ENCODE results near the gene RHAG. TPM values are rescaled to one million over a fixed set of nuclear protein-coding genes. Genes with fewer than 3 reads are reported as not detected.

Gene RHAG
- total RNA-seq, 1 experiment from 2014 or later: 0.23 TPM

DNA sequence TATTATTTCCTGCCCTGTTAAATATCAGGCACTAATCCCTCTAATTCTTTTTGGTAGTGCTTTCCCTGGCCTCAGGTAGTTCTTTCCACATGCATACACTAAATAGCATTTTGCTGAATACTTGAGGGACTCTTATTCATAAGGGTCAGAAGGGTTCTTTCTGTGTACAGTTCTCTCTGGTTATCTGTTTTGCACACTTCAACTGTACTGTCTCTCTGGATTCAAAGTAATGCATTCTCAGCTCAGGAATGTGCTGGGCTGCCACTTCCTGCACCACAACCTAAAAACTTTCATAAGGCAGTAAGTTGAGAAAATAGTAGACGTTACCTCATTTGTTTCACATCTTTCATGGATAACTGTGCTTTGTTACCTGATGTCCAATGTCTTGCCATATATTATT, 54.1 kb downstream of the RHAG start:
- ATAC-seq: no peak
- H3K36me3 ChIP-seq (ENCODE audit: control insufficient read depth, insufficient read depth, low read length): no peaks in the 10 kb centered on the region
- H3K27me3 ChIP-seq (ENCODE audit: control insufficient read depth, insufficient read depth, low read length): no peaks in the 10 kb centered on the region
- H3K4me1 ChIP-seq (ENCODE audit: control insufficient read depth, insufficient read depth, low read length): no peaks in the 10 kb centered on the region
- TF ChIP-seq, protein P1, sequence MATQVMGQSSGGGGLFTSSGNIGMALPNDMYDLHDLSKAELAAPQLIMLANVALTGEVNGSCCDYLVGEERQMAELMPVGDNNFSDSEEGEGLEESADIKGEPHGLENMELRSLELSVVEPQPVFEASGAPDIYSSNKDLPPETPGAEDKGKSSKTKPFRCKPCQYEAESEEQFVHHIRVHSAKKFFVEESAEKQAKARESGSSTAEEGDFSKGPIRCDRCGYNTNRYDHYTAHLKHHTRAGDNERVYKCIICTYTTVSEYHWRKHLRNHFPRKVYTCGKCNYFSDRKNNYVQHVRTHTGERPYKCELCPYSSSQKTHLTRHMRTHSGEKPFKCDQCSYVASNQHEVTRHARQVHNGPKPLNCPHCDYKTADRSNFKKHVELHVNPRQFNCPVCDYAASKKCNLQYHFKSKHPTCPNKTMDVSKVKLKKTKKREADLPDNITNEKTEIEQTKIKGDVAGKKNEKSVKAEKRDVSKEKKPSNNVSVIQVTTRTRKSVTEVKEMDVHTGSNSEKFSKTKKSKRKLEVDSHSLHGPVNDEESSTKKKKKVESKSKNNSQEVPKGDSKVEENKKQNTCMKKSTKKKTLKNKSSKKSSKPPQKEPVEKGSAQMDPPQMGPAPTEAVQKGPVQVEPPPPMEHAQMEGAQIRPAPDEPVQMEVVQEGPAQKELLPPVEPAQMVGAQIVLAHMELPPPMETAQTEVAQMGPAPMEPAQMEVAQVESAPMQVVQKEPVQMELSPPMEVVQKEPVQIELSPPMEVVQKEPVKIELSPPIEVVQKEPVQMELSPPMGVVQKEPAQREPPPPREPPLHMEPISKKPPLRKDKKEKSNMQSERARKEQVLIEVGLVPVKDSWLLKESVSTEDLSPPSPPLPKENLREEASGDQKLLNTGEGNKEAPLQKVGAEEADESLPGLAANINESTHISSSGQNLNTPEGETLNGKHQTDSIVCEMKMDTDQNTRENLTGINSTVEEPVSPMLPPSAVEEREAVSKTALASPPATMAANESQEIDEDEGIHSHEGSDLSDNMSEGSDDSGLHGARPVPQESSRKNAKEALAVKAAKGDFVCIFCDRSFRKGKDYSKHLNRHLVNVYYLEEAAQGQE (IDR thresholded peaks at IDR 0.05; ENCODE audit: insufficient read depth in 1 of 2, low read depth in 2 of 2, low read length in 1 of 2): no peak
- TF ChIP-seq SIN3A (IDR thresholded peaks at IDR 0.05; ENCODE audit: borderline replicate concordance, insufficient read depth, low read depth, low read length) (no peak), TCF7L2 (IDR thresholded peaks at IDR 0.05; ENCODE audit: low read depth, low read length) (no peak), POLR2AphosphoS5 (IDR thresholded peaks at IDR 0.05; ENCODE audit: low read depth, low read length) (no peak)
- TF ChIP-seq, protein P2, sequence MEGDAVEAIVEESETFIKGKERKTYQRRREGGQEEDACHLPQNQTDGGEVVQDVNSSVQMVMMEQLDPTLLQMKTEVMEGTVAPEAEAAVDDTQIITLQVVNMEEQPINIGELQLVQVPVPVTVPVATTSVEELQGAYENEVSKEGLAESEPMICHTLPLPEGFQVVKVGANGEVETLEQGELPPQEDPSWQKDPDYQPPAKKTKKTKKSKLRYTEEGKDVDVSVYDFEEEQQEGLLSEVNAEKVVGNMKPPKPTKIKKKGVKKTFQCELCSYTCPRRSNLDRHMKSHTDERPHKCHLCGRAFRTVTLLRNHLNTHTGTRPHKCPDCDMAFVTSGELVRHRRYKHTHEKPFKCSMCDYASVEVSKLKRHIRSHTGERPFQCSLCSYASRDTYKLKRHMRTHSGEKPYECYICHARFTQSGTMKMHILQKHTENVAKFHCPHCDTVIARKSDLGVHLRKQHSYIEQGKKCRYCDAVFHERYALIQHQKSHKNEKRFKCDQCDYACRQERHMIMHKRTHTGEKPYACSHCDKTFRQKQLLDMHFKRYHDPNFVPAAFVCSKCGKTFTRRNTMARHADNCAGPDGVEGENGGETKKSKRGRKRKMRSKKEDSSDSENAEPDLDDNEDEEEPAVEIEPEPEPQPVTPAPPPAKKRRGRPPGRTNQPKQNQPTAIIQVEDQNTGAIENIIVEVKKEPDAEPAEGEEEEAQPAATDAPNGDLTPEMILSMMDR (IDR thresholded peaks at IDR 0.05): no peak
- no peak overlapping the region for H3K4me3 ChIP-seq (ENCODE audit: low read depth in 2 of 2, low read length in 2 of 2)
- ChIA-PET POLR2A (no interaction called here), CTCF (no interaction called here)
- intact Hi-C loops (cut with micrococcal nuclease; ENCODE audit: unreplicated experiment) (no loop called here), in situ Hi-C loops (cut with HindIII; ENCODE audit: low pct_unique_long_range_greater_than_20kb, low sequenced_read_pairs) (no loop called here)
- H3K9me3 ChIP-seq (ENCODE audit: control insufficient read depth, insufficient read depth, low read depth, low read length): no peaks in the 10 kb centered on the region
- DNase-seq (ENCODE audit: low read depth, low spot score): no peak
- BruUV-seq (replicated peaks): no TSS peak
- H3K27ac ChIP-seq (ENCODE audit: low read length): no peak overlapping the region

DNA sequence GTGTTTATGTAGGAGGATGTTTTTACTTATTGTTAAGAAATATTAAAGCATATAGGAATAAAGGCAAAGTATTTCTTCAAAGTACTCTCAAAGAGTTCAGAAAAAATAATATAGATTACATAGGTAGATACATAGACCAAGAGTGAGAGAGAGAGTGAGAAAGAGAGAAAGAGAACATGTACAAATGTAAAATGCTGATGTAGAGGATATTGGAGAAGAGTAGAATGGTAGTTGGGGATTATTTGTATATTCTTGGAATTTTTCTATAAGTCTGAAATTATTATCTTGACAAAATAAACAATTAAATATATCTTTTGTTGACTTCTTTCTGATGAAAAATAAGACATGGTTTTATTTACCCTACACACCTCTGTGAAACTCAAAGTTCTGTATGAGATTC, 57.0 kb downstream of the RHAG start:
- no peak overlapping the region for H3K27ac ChIP-seq (ENCODE audit: low read length)
- BruUV-seq (replicated peaks): no TSS peak
- CTCF ChIA-PET: no interaction called here
- H3K4me3 ChIP-seq (ENCODE audit: low read depth in 2 of 2, low read length in 2 of 2): no peak overlapping the region
- no peaks in the 10 kb centered on the region for H3K27me3 ChIP-seq (ENCODE audit: control insufficient read depth, insufficient read depth, low read length)
- intact Hi-C loops (cut with micrococcal nuclease; ENCODE audit: unreplicated experiment): no loop called here
- no peak for ATAC-seq
- H3K9me3 ChIP-seq (ENCODE audit: control insufficient read depth, insufficient read depth, low read depth, low read length): no peaks in the 10 kb centered on the region
- TF ChIP-seq SIN3A (IDR thresholded peaks at IDR 0.05; ENCODE audit: borderline replicate concordance, insufficient read depth, low read depth, low read length): no peak
- TF ChIP-seq TCF7L2 (IDR thresholded peaks at IDR 0.05; ENCODE audit: low read depth, low read length): no peak
- H3K36me3 ChIP-seq (ENCODE audit: control insufficient read depth, insufficient read depth, low read length): no peaks in the 10 kb centered on the region
- H3K4me1 ChIP-seq (ENCODE audit: control insufficient read depth, insufficient read depth, low read length): no peaks in the 10 kb centered on the region
- no peak for DNase-seq (ENCODE audit: low read depth, low spot score)
- POLR2A ChIA-PET: no interaction called here
- in situ Hi-C loops (cut with HindIII; ENCODE audit: low pct_unique_long_range_greater_than_20kb, low sequenced_read_pairs): no loop called here

DNA sequence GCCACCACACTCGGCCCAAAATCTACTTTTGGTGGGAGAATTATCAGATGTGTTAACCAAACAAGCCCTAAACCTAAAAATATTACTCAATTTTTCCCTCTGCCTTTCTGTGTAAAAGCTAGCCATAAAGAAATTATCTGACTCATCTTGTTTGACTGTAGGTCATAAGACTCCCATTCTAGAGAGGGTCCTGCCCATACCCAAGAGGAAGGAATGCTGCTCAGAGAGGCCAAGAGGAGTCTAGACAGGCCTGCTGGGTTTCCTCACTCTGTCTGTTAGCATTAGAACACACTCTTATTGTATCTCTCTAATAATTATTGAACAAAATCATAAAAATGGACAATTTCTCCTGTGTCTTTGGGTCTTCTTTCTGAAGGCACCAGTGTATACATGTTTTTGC, 60.0 kb downstream of the RHAG start:
- CTCF ChIA-PET: no interaction called here
- H3K9me3 ChIP-seq (ENCODE audit: control insufficient read depth, insufficient read depth, low read depth, low read length): no peaks in the 10 kb centered on the region
- no peaks in the 10 kb centered on the region for H3K36me3 ChIP-seq (ENCODE audit: control insufficient read depth, insufficient read depth, low read length)
- no peak overlapping the region for H3K27ac ChIP-seq (ENCODE audit: low read length)
- no peak overlapping the region for H3K4me3 ChIP-seq (ENCODE audit: low read depth in 2 of 2, low read length in 2 of 2)
- POLR2A ChIA-PET: no interaction called here
- in situ Hi-C loops (cut with HindIII; ENCODE audit: low pct_unique_long_range_greater_than_20kb, low sequenced_read_pairs) (no loop called here), intact Hi-C loops (cut with micrococcal nuclease; ENCODE audit: unreplicated experiment) (no loop called here)
- H3K4me1 ChIP-seq (ENCODE audit: control insufficient read depth, insufficient read depth, low read length): no peaks in the 10 kb centered on the region
- DNase-seq (ENCODE audit: low read depth, low spot score): no peak
- no TSS peak for BruUV-seq (replicated peaks)
- TF ChIP-seq TCF7L2 (IDR thresholded peaks at IDR 0.05; ENCODE audit: low read depth, low read length) (no peak), POLR2AphosphoS5 (IDR thresholded peaks at IDR 0.05; ENCODE audit: low read depth, low read length) (no peak), SIN3A (IDR thresholded peaks at IDR 0.05; ENCODE audit: borderline replicate concordance, insufficient read depth, low read depth, low read length) (no peak)
- TF ChIP-seq, protein P1 (IDR thresholded peaks at IDR 0.05; ENCODE audit: insufficient read depth in 1 of 2, low read depth in 2 of 2, low read length in 1 of 2): no peak
- TF ChIP-seq, protein P2 (IDR thresholded peaks at IDR 0.05): no peak
- no peaks in the 10 kb centered on the region for H3K27me3 ChIP-seq (ENCODE audit: control insufficient read depth, insufficient read depth, low read length)
- ATAC-seq: no peak
